GM15510 (cell line): Measurements from ENCODE around the gene ZNRD2.

ENCODE experiments used
- POLR2A ChIP-seq: IDR thresholded peaks from 3 replicates; pipeline ENCODE4 v1.6.1; 2011; ENCODE audit warnings: borderline replicate concordance; ENCODE audit not compliant: insufficient read length; ENCODE audit errors: extremely low read depth

The ZNRD2 gene

DNA sequence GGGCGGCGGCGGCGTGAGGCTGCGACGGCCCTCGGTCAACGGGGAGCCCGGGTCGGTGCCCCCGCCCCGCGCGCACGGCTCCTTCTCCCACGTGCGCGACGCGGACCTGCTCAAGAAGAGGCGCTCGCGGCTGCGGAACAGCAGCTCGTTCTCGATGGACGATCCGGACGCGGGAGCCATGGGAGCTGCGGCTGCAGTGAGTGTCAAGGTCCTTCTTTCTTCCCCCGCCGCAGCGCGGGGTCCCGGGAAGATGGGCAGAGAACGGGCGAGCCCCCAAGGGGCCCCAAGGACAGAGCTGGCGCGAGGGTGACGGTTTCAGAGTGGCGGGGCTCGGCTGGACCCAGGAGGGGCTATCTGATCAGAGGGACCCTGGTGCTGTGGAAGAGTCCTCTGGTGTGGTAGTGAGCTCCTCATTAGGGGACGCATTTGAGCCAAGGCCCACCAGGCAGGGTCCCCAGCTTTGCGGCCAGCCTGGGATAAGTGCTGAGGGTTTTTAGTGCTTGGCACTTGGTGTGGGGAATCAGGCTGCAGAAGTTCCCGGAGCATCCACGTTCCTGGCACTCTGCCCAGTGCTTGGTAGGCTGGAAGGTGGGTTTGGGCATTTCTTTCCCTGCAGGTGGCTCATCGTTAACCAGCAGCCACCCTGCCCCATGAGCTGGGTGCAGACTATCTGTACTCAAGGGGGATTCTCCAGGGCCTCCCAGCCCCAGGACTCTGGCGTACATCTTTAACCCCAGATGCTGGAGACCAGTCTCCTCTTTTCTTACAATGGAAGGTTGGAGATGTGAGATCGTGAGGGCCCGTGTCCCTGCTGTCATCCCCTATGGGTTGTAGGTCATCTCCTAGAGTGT lies 15.3 kb downstream of the ZNRD2 start:
- no peak for TF ChIP-seq POLR2A

DNA sequence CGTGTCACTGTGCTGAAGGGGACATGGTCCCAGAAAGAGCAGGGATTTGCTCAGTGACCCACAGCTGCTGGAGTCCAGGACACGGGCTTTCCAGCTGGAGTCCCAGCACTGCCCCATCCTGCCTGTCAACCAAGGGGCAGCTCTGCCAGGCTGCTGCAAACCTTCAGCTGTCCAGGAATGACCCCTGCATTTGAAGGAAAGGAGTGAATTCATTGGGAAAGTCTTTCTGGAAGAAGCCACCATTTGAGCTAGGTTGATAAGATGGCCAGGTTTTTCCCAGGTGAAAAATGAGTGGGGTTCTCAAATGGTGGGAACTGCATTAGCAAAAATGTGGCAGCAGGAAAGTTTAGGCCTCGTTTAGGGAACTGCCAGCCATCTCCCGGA lies 16.0 kb downstream of the ZNRD2 start:
- no peak for TF ChIP-seq POLR2A

DNA sequence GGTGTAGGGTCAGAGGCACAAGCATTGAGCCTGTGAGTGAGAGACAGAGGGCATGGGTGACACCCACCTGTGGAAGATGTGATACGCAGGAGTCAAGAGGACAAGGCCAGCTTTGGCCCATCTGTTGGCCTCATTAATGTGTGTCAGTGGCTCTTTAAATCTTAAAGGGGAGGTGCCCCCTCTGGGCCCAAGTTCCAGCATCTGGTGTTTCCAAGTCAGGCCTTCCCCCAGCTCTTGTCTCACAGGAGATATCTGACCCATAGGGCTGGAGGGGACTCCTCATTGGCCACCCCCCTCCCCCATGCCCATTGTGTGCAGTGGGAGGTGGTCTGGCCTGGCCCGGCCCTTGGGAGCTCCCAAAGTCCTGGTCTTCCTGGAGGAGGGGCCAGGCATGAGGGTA lies 16.4 kb downstream of the ZNRD2 start:
- no peak for TF ChIP-seq POLR2A

DNA sequence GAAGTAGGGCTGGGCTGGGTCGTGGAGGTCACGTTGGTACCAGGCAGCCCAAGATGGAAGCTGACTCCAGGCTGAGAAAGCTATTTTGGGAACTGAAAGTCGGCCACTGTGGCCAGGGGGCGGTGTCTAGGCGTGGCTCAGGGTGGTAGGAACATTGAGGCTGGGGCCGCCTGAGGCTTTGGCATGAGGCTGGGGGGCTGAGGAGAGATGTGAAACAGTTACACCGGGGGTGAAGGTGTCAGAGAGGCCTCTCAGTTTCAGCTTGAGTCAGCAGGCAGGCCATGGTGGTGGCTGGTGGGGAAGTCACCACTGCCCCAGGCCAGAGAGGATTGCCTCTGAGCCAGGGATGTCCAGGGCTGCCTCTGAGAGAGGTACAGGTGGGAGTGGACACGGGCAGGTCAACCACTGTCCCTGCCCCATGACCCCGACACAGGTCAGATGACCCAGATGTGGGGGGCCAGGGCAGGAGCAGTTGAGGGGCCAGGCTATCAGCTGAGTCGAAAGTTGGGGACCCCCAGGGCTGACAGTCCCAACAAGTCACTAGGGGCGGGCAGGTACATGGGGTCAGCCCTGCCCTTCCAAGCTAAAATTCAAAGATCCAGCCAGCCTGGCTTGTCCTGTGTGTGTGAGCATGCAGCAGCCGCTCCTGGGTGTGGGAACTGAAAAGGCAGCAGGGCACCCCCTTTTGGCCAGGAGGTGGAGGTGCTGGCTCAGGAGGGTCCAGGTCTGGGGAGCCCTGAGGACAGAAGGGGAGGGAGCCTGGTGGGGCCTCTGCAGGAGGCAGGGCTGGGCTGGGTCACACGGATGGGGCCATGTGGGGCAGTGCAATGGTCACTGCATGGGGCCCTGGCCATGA lies 18.1 kb downstream of the ZNRD2 start:
- no peak for TF ChIP-seq POLR2A

DNA sequence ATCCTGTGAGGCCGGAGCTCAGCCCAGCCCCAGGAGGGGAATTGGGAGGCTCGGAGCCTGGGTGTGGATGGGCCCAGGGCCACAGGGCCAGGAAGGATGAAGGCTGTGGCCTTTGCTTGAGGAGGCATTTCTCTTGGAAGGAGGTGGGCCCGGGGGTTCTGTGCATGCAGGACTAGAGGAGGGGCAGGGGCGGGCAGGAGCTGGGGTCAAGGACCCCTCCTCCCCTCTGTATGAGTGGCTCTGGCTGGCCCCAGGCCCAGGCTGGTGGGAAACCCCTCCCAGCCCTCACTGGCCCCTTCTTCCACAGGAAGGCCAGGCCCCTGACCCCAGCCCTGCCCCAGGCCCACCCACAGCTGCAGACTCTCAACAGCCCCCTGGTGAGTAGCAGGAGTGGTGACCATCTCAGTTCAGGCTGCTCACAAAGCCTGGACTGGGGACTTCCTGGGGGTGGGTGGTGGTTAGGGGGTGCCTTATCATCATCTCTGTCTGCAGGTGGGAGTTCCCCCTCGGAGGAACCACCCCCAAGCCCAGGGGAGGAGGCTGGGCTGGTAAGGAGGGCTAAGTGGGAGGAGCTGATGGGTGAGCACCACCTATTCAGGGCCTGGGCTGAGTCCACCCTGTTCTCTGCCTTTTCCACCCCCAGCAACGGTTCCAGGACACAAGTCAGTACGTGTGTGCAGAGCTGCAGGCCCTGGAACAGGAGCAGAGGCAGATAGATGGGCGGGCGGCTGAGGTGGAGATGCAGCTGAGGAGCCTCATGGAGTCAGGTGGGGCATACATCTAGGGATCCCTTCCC lies 19.4 kb downstream of the ZNRD2 start:
- TF ChIP-seq POLR2A, result no peak

DNA sequence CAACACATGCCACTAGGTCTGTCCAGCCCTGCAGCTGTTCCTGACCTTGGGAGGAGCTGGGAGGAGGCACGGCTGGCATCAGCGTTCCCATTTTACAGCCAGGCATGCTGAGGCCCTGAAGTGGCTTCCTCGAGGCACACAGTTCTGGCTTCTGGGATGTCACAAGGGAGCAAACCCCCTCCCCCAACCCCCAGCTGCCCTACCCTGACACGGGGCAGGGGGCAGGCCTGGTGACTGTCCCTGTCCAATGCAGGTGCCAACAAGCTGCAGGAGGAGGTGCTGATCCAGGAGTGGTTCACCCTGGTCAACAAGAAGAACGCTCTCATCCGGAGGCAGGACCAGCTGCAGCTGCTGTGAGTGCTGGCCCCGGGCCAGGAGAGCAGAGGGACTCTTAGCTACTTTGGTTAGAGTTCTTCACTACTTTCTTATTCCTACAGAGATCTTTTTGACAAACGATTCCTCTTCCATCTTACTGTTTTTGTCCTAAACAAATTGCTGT lies 20.0 kb downstream of the ZNRD2 start:
- TF ChIP-seq POLR2A, result no peak

DNA sequence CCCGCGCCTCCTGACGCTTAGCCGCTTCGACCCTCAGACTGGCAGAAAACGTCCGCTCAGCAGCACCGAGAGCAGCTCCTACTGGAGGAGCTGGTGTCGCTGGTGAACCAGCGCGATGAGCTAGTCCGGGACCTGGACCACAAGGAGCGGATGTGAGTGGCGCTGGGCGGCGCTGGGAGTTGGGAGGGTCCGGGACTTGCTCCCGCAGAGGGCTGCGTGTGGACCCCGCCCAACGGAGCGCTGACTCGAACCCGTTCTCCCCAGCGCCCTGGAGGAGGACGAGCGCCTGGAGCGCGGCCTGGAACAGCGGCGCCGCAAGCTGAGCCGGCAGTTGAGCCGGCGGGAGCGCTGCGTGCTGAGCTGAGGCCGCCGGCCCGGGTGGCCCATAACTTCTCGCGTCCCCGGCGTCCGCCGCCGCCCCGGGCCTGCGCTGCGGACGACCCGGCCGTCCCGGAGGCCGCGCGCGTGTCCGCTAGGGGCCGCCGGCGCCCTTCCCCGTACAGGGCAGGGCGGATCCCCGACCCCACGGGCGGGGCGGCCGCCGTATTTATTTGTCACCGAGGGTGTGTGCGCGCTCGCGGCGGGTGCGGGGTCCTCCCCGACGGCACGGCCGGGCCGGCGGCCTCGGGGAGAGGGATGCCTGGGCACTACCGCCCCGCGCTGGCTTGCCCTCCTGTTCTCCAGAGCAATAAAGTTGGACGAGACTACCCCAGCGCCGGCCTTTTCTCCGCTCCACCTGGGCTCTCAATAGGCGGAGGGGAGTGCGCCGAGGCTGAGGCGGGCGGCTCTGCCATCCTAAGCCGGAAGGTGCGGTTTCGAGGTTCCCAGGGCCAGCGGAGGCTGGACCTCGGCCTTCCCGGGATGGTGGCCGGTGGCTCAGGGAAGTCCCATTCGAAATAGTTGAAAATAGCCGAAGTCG lies 21.9 kb downstream of the ZNRD2 start:
- TF ChIP-seq POLR2A, result no peak

DNA sequence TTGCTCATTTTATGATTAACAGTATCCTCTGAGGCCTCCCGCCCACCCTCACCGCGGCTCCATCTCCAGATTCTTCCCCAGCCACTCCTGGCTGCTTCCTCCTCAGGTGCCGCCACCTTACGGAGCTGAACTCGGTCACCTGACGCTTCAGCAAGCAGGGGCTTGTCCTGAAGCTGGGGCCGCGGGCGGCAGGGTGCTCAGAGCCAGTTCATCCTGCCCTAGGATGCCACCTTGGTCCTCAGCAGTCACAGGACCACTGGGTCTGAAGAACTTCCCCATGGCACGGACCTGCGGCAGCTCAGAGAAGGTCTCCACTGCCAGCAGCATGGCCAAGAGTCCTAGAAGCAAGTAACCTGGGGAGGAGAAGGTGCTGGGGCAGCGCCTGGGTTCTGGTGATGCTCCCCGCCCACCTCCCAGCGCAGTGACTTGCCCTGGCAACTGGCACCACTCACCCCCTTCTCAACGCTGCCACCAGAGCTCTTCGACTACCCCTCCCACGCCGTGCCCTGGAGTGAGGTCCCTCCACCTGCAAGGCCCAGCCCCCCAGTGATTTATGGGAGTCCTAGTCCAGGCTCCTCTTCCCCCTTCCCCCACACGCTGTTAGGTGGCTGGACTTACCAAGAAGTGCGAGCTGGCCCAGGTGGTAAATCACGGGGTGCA lies 22.7 kb downstream of the ZNRD2 start:
- no peak for TF ChIP-seq POLR2A

DNA sequence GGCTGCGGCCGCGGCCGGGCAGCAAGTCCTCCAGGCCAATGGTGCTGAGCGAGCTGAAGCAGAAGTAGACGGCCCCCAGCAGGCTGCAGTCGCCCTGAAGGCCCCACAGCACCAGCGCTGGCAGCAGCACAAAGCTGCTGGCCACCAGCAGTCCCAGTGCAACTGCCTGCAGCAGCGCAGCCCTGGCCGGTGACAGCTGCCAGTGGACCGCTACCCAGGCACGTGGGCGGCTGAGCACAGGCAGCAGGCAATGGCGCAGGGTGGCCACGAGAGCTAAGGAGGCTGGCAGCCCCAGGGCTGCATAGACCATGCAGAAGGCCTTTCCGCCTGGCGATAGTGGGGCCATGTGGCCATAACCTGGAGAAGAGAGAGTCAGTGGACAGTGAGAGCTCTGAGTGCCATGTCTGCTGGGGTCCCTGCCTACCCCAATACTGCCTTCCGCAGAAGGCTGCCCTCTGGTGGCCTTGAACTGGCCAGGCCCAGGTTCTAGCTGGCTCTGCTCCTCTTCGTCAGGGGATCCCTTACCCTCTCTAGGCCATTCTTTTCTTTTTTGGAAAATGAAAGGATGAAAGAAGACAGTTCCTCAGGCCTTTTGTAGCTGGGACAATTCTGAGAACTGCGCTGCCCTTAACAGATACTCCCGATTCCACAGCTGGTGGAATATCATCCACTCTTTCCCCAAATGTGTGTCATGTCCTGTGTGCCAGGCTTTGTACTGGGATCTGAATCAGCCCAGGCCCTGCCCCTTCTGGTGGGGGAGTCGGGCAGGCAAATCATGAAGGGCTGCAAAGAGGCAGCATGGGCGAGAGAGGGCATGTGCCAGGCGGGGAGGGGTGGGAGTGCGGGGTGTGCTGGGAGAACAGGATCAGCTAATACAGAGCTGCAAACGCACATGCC lies 23.5 kb downstream of the ZNRD2 start:
- no peak for TF ChIP-seq POLR2A

DNA sequence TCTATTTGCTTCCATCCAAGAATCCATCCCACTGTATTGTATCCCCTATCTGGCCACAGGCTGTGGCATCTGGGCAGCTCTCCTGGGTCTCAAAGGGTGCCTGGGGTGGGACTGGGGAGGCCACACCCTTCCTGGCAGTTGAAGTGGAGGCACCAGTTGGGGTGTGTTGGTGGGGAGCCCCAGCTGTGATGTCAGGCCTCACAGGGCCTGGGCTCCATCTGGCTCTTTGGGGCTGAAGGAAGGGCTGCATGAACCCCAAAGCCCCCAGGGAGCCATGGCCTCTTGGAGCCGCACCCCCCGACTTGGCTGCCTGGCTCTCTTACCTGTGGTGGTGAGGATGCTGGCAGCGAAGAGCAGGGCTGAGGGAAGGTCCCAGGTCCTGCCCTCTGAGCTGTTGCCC lies 24.9 kb downstream of the ZNRD2 start:
- TF ChIP-seq POLR2A, result no peak

DNA sequence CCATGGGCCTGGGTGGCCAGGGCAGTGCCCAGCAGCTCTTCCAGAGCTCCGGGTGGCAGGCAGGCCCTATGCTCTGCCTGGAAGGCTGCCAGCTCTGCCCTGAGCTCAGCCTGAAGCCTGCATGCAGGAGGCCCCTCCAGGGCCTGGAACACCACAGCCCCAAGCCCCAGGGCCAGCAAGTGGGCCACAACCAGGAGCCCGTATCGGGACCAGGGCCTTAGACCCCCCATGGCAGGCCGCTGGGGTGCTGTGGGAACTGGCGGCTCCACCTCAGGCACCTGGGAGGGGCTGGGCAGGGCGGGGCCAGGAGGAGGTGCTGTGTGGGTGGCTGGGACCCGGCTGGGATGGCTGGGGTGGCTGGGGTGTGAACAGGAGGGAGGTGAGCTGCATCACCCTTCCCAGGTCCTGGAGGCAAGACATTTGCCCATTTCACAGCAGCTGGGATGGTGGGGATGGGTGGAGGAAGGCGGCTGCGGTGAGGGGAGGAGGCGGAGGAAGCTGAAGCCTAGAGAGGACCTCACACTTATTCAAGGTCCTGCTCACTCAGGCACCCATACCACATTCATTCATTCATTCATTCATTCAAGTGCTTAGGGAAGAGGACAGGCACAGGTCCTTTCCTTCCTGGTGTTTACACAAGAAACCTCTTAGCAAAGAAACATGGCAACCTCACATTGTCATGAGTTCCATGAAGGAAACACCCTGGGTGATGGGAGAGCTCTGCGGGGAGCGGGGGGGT lies 25.4 kb downstream of the ZNRD2 start, which contains the start of gene KCNK7:
Gene KCNK7 (minus strand): TSS at position 258 of the 739 bp plus-strand sequence. CDS start 28 bp downstream, at position 230.
- no peak for TF ChIP-seq POLR2A

DNA sequence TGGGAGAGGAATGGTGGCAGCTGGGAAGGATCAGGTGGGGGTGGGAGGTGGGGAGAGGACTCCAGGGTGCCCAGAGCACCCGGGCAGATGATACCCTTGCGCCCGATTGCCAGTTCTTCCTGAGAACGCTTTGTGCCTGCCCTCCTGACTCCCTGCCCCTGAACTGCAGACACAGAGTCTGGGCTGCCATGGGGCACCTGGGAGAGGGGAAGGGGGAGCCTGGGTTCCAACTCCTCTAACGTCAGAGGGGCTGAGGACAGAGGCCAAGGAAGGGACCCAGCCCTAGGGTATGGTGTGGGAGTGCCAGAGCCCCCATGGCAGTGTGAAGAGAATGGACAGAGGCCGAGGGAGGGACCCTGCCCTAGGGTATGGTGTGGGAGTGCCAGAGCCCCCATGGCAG lies 26.2 kb downstream of the ZNRD2 start:
- no peak for TF ChIP-seq POLR2A

DNA sequence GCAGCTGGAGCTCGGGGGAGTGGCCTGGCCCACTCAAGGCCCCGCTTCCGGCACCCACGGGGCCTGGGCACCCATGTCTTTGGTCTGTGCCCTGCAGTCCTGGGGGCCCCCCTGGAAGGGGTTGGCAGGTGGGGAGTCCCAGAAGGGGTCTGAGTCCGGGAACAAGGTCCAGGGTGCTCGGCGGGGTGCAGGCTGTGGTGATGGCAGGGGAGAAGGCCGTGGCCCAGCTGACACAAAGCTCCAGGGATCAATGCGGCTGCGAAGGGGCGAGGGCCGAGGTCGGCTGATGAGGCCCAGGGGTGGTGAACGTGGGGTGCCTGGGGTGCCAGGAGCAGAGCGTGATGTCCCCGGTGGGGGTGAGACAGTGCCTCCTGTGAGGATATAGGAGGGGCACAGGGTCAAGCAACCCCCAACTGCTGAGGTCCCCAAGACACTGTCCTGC lies 28.0 kb downstream of the ZNRD2 start:
- TF ChIP-seq POLR2A, result no peak
